HEK293 (cell line): ENCODE data around the gene CDADC1.

ENCODE experiments used
- CTCF ChIP-seq: fragments of 450-650 bp; formaldehyde crosslinking; IDR thresholded peaks from 2 replicates; pipeline ENCODE4 v1.5.1; 2016; ENCODE audit warnings: missing biosample characterization, missing genetic modification characterization
- EGR2 ChIP-seq: fragments of 450-650 bp; formaldehyde crosslinking; IDR thresholded peaks from 2 replicates; pipeline ENCODE4 v1.5.1; 2016; ENCODE audit warnings: low read depth, missing biosample characterization, missing genetic modification characterization
- IKZF3 ChIP-seq: fragments of 450-650 bp; IDR thresholded peaks from 2 replicates; pipeline ENCODE4 v1.5.0; 2018; ENCODE audit warnings: missing biosample characterization, mild to moderate bottlenecking, missing genetic modification characterization, moderate library complexity
- ZBTB49 ChIP-seq: fragments of 450-650 bp; formaldehyde crosslinking; IDR thresholded peaks from 2 replicates; pipeline ENCODE4 v1.5.1; 2016; ENCODE audit warnings: missing biosample characterization, missing genetic modification characterization, low read depth
- ZNF133 ChIP-seq: fragments of 450-650 bp; formaldehyde crosslinking; IDR thresholded peaks from 2 replicates; pipeline ENCODE4 v1.5.1; 2016; ENCODE audit warnings: missing biosample characterization, missing genetic modification characterization
- ZNF426 ChIP-seq: fragments of 450-650 bp; formaldehyde crosslinking; IDR thresholded peaks from 2 replicates; pipeline ENCODE4 v1.5.1; 2017; ENCODE audit warnings: missing biosample characterization, missing genetic modification characterization, mild to moderate bottlenecking, inconsistent platforms, moderate library complexity
- ZNF518A ChIP-seq: fragments of 450-650 bp; formaldehyde crosslinking; conservative IDR thresholded peaks from 2 replicates; pipeline ENCODE4 v1.5.1; 2016; ENCODE audit warnings: low read depth, missing biosample characterization, missing genetic modification characterization
- ZNF600 ChIP-seq: fragments of 450-650 bp; formaldehyde crosslinking; IDR thresholded peaks from 2 replicates; pipeline ENCODE4 v1.5.1; 2016; ENCODE audit warnings: missing biosample characterization, missing genetic modification characterization
- ZSCAN18 ChIP-seq: fragments of 450-650 bp; formaldehyde crosslinking; IDR thresholded peaks from 2 replicates; pipeline ENCODE4 v1.5.1; 2016; ENCODE audit warnings: missing biosample characterization, missing genetic modification characterization
- TF ChIP-seq, protein P1 (sequence below): fragments of 450-650 bp; formaldehyde crosslinking; IDR thresholded peaks from 2 replicates; pipeline ENCODE4 v1.5.1; 2016; ENCODE audit warnings: missing biosample characterization, missing genetic modification characterization

DNA sequence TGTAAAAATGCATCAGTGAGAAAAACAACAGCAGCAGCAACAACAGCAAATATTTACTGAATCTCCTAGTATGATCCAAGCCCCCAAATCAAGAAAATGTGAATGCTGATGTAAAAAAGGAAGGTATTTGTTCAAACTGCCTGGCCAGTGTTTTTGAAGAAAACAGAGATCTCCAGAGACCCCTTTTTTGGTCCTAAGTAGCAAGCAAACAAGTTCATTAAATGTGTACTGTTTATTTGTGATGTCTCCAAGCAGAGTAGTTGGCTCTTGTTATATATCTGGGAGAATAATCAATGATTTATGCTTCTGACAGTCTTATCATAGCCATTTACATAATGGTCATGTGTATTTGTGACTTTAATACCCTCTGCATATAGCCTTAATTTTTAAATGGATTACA, 50.7 kb downstream of the CDADC1 start:
- TF ChIP-seq ZNF518A (tag by site-specific recombination) = no peak
- TF ChIP-seq IKZF3 (tag by site-specific recombination) = no peak
- TF ChIP-seq ZNF426 (tag by site-specific recombination) = no peak
- TF ChIP-seq CTCF (tag by site-specific recombination) = no peak
- TF ChIP-seq EGR2 (tag by site-specific recombination) = no peak
- TF ChIP-seq ZNF133 (tag by site-specific recombination) = no peak
- no peak for TF ChIP-seq ZNF600
- TF ChIP-seq ZBTB49 (tag by site-specific recombination) = no peak
- TF ChIP-seq, protein P1, sequence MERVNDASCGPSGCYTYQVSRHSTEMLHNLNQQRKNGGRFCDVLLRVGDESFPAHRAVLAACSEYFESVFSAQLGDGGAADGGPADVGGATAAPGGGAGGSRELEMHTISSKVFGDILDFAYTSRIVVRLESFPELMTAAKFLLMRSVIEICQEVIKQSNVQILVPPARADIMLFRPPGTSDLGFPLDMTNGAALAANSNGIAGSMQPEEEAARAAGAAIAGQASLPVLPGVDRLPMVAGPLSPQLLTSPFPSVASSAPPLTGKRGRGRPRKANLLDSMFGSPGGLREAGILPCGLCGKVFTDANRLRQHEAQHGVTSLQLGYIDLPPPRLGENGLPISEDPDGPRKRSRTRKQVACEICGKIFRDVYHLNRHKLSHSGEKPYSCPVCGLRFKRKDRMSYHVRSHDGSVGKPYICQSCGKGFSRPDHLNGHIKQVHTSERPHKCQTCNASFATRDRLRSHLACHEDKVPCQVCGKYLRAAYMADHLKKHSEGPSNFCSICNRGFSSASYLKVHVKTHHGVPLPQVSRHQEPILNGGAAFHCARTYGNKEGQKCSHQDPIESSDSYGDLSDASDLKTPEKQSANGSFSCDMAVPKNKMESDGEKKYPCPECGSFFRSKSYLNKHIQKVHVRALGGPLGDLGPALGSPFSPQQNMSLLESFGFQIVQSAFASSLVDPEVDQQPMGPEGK (tag by site-specific recombination) = no peak
- TF ChIP-seq ZSCAN18 (tag by site-specific recombination) = no peak
